Epithelial cell of proximal tubule (primary cell): ENCODE data around the gene FAM13A. TPM values are rescaled to one million over a fixed set of nuclear protein-coding genes. Genes with fewer than 3 reads are reported as not detected.

Source experiments
- DNase-seq: peaks from one replicate; pipeline ENCODE4 v3.0.0-alpha.2; 2011; ENCODE audit warnings: low read depth
- H3K4me3 ChIP-seq: 2 replicates; pipeline ENCODE4 v1.5.1; 2011; ENCODE audit warnings: low read depth, mild to moderate bottlenecking, low read length
- total RNA-seq: library from RNA; depleted of rRNA; stranded (reverse); fragments of >200 nt; gene quantifications from 2 replicates; pipeline ENCODE4 v1.2.3, GENCODE V29; 2015
- TF ChIP-seq, protein P1 (sequence below): conservative IDR thresholded peaks from 2 replicates; pipeline ENCODE4 v1.5.1; 2012; ENCODE audit warnings: low read depth, mild to moderate bottlenecking, low read length

The FAM13A gene
- total RNA-seq, 1 donor from 2014 or later, result 3.0 TPM

GRCh38 chr4:88836216-88836615, 220.8 kb downstream of the FAM13A start:
- no peak overlapping the region for H3K4me3 ChIP-seq
- no peak for DNase-seq
- TF ChIP-seq, protein P1, sequence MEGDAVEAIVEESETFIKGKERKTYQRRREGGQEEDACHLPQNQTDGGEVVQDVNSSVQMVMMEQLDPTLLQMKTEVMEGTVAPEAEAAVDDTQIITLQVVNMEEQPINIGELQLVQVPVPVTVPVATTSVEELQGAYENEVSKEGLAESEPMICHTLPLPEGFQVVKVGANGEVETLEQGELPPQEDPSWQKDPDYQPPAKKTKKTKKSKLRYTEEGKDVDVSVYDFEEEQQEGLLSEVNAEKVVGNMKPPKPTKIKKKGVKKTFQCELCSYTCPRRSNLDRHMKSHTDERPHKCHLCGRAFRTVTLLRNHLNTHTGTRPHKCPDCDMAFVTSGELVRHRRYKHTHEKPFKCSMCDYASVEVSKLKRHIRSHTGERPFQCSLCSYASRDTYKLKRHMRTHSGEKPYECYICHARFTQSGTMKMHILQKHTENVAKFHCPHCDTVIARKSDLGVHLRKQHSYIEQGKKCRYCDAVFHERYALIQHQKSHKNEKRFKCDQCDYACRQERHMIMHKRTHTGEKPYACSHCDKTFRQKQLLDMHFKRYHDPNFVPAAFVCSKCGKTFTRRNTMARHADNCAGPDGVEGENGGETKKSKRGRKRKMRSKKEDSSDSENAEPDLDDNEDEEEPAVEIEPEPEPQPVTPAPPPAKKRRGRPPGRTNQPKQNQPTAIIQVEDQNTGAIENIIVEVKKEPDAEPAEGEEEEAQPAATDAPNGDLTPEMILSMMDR, result no peak

DNA sequence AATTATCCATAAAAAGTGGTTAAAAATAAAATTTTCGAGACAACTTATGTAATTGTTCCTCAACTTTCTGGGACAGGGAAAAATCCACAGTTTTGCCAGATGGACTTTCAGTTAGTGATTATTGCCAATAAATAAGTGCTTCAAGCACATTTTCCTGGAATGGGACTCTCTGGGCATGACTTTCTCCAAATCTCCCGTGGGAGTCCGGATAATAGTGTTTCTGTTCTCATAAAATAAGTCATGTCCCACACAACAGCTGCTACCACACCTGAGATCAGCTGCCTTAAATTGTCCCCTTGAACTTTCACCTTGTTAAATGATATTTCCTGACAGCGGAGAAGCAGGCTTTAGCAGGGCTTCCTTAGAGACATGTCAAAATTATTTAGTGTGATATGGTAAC, 226.0 kb downstream of the FAM13A start:
- TF ChIP-seq, protein P1, result no peak
- H3K4me3 ChIP-seq, result no peak overlapping the region
- no peak for DNase-seq

GRCh38 chr4:88830598-88830997, 226.4 kb downstream of the FAM13A start:
- TF ChIP-seq, protein P1, result no peak
- DNase-seq, result no peak
- no peak overlapping the region for H3K4me3 ChIP-seq

- no peak for DNase-seq
- TF ChIP-seq, protein P1, result no peak
- H3K4me3 ChIP-seq, result no peak overlapping the region
Measured at GRCh38 chr4:88828842-88829571, 228.0 kb downstream of the FAM13A start.

- no peak for DNase-seq
- H3K4me3 ChIP-seq, result no peak overlapping the region
- TF ChIP-seq, protein P1, result no peak
Measured at GRCh38 chr4:88827442-88827841, 229.5 kb downstream of the FAM13A start.

- no peak for DNase-seq
- no peak overlapping the region for H3K4me3 ChIP-seq
- TF ChIP-seq, protein P1, result no peak
Measured at GRCh38 chr4:88826771-88827170, 230.2 kb downstream of the FAM13A start.

- H3K4me3 ChIP-seq, result no peak overlapping the region
- TF ChIP-seq, protein P1, result no peak
- DNase-seq, result no peak
Measured at GRCh38 chr4:88825931-88826330, 231.1 kb downstream of the FAM13A start.
